GM12878 (cell line): Measurements from ENCODE around the gene SLC11A1. TPM values are rescaled to one million over a fixed set of nuclear protein-coding genes. Genes with fewer than 3 reads are reported as not detected.

Experiments
- ATAC-seq: fragments of 200-7000 bp; cut with Tn5 transposase; 3 replicates; pipeline ENCODE4 v1.9.1; 2020; ENCODE audit warnings: mild to moderate bottlenecking, moderate library complexity
- BruUV-seq: library from RNA; stranded (reverse); fragments of 400-500 nt; replicated peaks from 2 replicates; lab custom pipeline; 2021; lab: Mats Ljungman, UMichigan
- CTCF ChIA-PET: fragments of 300-600 bp; sonication (Branson Sonifier 250); formaldehyde crosslinking; extraction: SDS; loops from one replicate; lab custom pipeline; 2021; ENCODE audit warnings: inconsistent platforms; lab: Yijun Ruan, JAX
- POLR2A ChIA-PET: fragments of 350-600 bp; formaldehyde crosslinking; extraction: SDS; loops from one replicate; lab custom pipeline; 2021; ENCODE audit warnings: inconsistent platforms; lab: Charles Lee
- RAD21 ChIA-PET: fragments of 300-600 bp; sonication (Branson Sonifier 250); formaldehyde crosslinking; loops from one replicate; lab custom pipeline; 2023; ENCODE audit warnings: antibody characterized with exemption; ENCODE audit not compliant: unreplicated experiment; lab: Charles Lee
- SMC1A ChIA-PET: fragments of 300-600 bp; sonication (Branson Sonifier 250); formaldehyde crosslinking; loops from one replicate; lab custom pipeline; 2023; ENCODE audit not compliant: unreplicated experiment, uncharacterized antibody; lab: Charles Lee
- DNase-seq: peaks from one replicate; pipeline ENCODE4 v3.0.0-alpha.2; 2011; ENCODE audit warnings: low read depth, low spot score
- FAIRE-seq: peaks from 3 replicates; lab custom pipeline; 2011; peaks lifted over from hg19 to GRCh38; lab: Jason Lieb, UNC
- H2AFZ ChIP-seq: 2 replicates; pipeline ENCODE4 v1.6.0; 2011; ENCODE audit warnings: low read depth, low read length, control low read depth; ENCODE audit not compliant: control insufficient read depth
- H3K27ac ChIP-seq: 2 replicates; pipeline ENCODE4 v1.5.1; 2011; ENCODE audit warnings: control low read depth; ENCODE audit not compliant: control insufficient read depth, insufficient read depth
- H3K27me3 ChIP-seq, 2 experiments: replicated peaks in 1 of 2; 2 replicates each; pipeline versions ENCODE4 v1.6.0 to v1.6.1; 2011; ENCODE audit warnings: low read length in 1 of 2; ENCODE audit not compliant: control insufficient read depth in 2 of 2, insufficient read depth in 2 of 2
- H3K36me3 ChIP-seq, 2 experiments: 2 replicates each; pipeline ENCODE4 v1.5.1; 2011; ENCODE audit warnings: low read length in 1 of 2; ENCODE audit not compliant: control insufficient read depth in 2 of 2, insufficient read depth in 2 of 2
- H3K4me1 ChIP-seq: 2 replicates; pipeline ENCODE4 v1.6.1; 2011; ENCODE audit warnings: mild to moderate bottlenecking, low read length, moderate library complexity, mixed read lengths; ENCODE audit not compliant: control insufficient read depth, insufficient read depth
- H3K4me2 ChIP-seq: 2 replicates; pipeline ENCODE4 v1.6.0; 2011; ENCODE audit warnings: control low read depth; ENCODE audit not compliant: control insufficient read depth, insufficient read depth
- H3K4me3 ChIP-seq: fragments of 200-600 bp; sonication (generic); 2 replicates; pipeline ENCODE4 v1.5.1; 2016
- H3K79me2 ChIP-seq: 2 replicates; pipeline ENCODE4 v1.6.0; 2011; ENCODE audit warnings: low read length; ENCODE audit not compliant: control insufficient read depth, insufficient read depth
- H3K9ac ChIP-seq: 2 replicates; pipeline ENCODE4 v1.8.0; 2011; ENCODE audit warnings: low read length, control low read depth, mixed read lengths; ENCODE audit not compliant: control insufficient read depth, insufficient read depth
- H3K9me3 ChIP-seq: replicated peaks from 3 replicates; pipeline ENCODE4 v1.5.1; 2011; ENCODE audit warnings: mild to moderate bottlenecking, low read length; ENCODE audit not compliant: control insufficient read depth, insufficient read depth
- H4K20me1 ChIP-seq: 2 replicates; pipeline ENCODE4 v1.6.0; 2011; ENCODE audit not compliant: control insufficient read depth, insufficient read depth
- BRCA1 ChIP-seq: IDR thresholded peaks from 2 replicates; pipeline ENCODE4 v1.6.1; 2011; ENCODE audit warnings: low read depth, low read length, improper control_type of control experiment
- CBFB ChIP-seq: IDR thresholded peaks from 2 replicates; pipeline ENCODE4 v1.6.1; 2016; ENCODE audit warnings: antibody characterized with exemption, low read depth
- CREB1 ChIP-seq: IDR thresholded peaks from 2 replicates; pipeline ENCODE4 v1.6.1; 2012; ENCODE audit warnings: low read depth, mild to moderate bottlenecking, inconsistent platforms
- MEF2A ChIP-seq: IDR thresholded peaks from 2 replicates; pipeline ENCODE4 v1.6.1; 2011; ENCODE audit warnings: low read depth, mild to moderate bottlenecking, low read length, moderate library complexity; ENCODE audit not compliant: insufficient read depth
- MYB ChIP-seq: fragments of 150-350 bp; IDR thresholded peaks from 2 replicates; pipeline ENCODE4 v1.6.1; 2014; ENCODE audit warnings: mild to moderate bottlenecking, low read depth, low read length, borderline replicate concordance
- NRF1 ChIP-seq: conservative IDR thresholded peaks from 2 replicates; pipeline ENCODE4 v1.6.1; 2011; ENCODE audit warnings: mild to moderate bottlenecking, low read depth, low read length, improper control_type of control experiment
- RBBP5 ChIP-seq: fragments of 200-600 bp; sonication (generic); conservative IDR thresholded peaks from 2 replicates; pipeline ENCODE4 v1.6.1; 2016
- RFX5 ChIP-seq: IDR thresholded peaks from 2 replicates; pipeline ENCODE4 v1.6.1; 2011; ENCODE audit warnings: low read depth, low read length, improper control_type of control experiment
- SIN3A ChIP-seq: IDR thresholded peaks from 2 replicates; pipeline ENCODE4 v1.6.1; 2012; ENCODE audit warnings: low read depth, low read length, improper control_type of control experiment
- ZNF207 ChIP-seq: fragments of 450-650 bp; IDR thresholded peaks from 2 replicates; pipeline ENCODE4 v1.6.1; 2014; ENCODE audit warnings: antibody characterized with exemption, mild to moderate bottlenecking, borderline replicate concordance
- ZNF217 ChIP-seq: fragments of 450-650 bp; IDR thresholded peaks from 2 replicates; pipeline ENCODE4 v1.6.1; 2017; ENCODE audit warnings: antibody characterized with exemption, mild to moderate bottlenecking
- ZNF384 ChIP-seq: IDR thresholded peaks from 2 replicates; pipeline ENCODE4 v1.6.1; 2012; ENCODE audit warnings: low read depth, mild to moderate bottlenecking, low read length, improper control_type of control experiment, borderline replicate concordance
- WGBS: methylation state at CpG from one replicate; pipeline ENCODE4 v1.1.6; 2016; ENCODE audit warnings: low lambda C conversion rate; ENCODE audit not compliant: insufficient replicate concordance, insufficient coverage; ENCODE audit errors: missing lambda C conversion rate; 5-methylcytosine and 5-hydroxymethylcytosine counted together
- in situ Hi-C: fragments of 300-500 bp; cut with MboI; formaldehyde crosslinking; loops from 9 replicates; pipeline ENCODE4 v1.14.3; 2018; ENCODE audit warnings: mixed read lengths
- intact Hi-C: fragments of 100-400 bp; cut with micrococcal nuclease; formaldehyde crosslinking; loops from one replicate; pipeline ENCODE4 v1.14.2; 2022; ENCODE audit not compliant: unreplicated experiment
- polyA plus RNA-seq, 11 experiments: library from polyadenylated mRNA; depleted of rRNA in 4 of 11; unstranded in 6 of 11; stranded (reverse) in 5 of 11; fragments of >200 nt; fragmentation: Nextera tagmentation in 4 of 11; fragmentation: Illumina TruSeq in 1 of 11; extraction: Ambion mirVana in 4 of 11; extraction: Trizol in 1 of 11; gene quantifications; 1 replicate in 1 of 11; 2 replicates in 10 of 11; pipeline versions ENCODE4 v1.2.1 to v1.2.3, GENCODE V29; 2011 to 2016; ENCODE audit warnings: inconsistent platforms in 2 of 11, missing spikeins in 2 of 11, low read depth in 1 of 11
- total RNA-seq, 4 experiments: library from RNA; depleted of rRNA in 3 of 4; stranded (reverse); fragments of >200 nt in 3 of 4; fragmentation: Illumina TruSeq in 1 of 4; extraction: Trizol in 1 of 4; gene quantifications; 2 replicates each; pipeline versions ENCODE4 v1.2.1 to v1.2.3, GENCODE V29; 2013 to 2021
- TF ChIP-seq, protein P1 (sequence below): IDR thresholded peaks from 2 replicates; pipeline ENCODE4 v1.6.1; 2012; ENCODE audit warnings: low read depth, low read length, improper control_type of control experiment

SLC11A1 gene
- total and polyA plus RNA-seq, 10 of the 15 experiments (the other 5 are each of a cell fraction or from before 2014, with no cell fraction given) = 0.03 to 0.38 (median 0.12) TPM

GRCh38 chr2:218403810-218404209 lies 21.7 kb downstream of the SLC11A1 start:
- no TSS peak for BruUV-seq
- intact Hi-C loops = no loop called here
- H2AFZ ChIP-seq = no peak overlapping the region
- ChIA-PET CTCF (interaction anchor here (1.0 to 1.4 kb wide), 2 partner anchors 102 to 284 kb away, joined by 3 to 4 read pairs; no protein-coding TSS in a partner anchor), RAD21 (interaction anchor here (0.7 kb wide), 1 partner anchor 130 kb away, joined by 3 read pairs; no protein-coding TSS in a partner anchor), POLR2A (interaction anchor here (2.5 kb wide), 1 partner anchor 7 kb away, joined by 8 read pairs; no protein-coding TSS in a partner anchor), SMC1A (interaction anchor here (0.5 to 1.1 kb wide), 4 partner anchors 20 to 159 kb away, joined by 3 to 4 read pairs (median 4); no protein-coding TSS in a partner anchor)
- no peak overlapping the region for H3K9ac ChIP-seq
- no peaks in the 10 kb centered on the region for H3K9me3 ChIP-seq
- H3K4me1 ChIP-seq = peaks cover 32% of the 10 kb centered on the region
- no peak overlapping the region for H3K27ac ChIP-seq
- no peak for DNase-seq
- in situ Hi-C loops = loop anchor here (10.0 kb wide), 1 partner anchor 441 kb away; no protein-coding TSS in a partner anchor
- peaks cover 4% of the 10 kb centered on the region; the same call in 1 of the 2 replicates for H4K20me1 ChIP-seq
- TF ChIP-seq MEF2A (no peak), RBBP5 (no peak), SIN3A (no peak), BRCA1 (no peak), MYB (no peak), ZNF384 (no peak), CREB1 (no peak), ZNF217 (no peak), CBFB (no peak), ZNF207 (no peak), RFX5 (no peak), NRF1 (no peak)
- TF ChIP-seq, protein P1, sequence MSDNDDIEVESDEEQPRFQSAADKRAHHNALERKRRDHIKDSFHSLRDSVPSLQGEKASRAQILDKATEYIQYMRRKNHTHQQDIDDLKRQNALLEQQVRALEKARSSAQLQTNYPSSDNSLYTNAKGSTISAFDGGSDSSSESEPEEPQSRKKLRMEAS = no peak
- H3K36me3 ChIP-seq = peaks cover 7 to 10% of the 10 kb centered on the region in 2 experiments; a peak in 3 of 4 replicates
- H3K27me3 ChIP-seq = no peaks in the 10 kb centered on the region
- ATAC-seq = no peak
- H3K4me3 ChIP-seq = no peak overlapping the region
- H3K4me2 ChIP-seq = no peak overlapping the region
- peaks cover 31% of the 10 kb centered on the region for H3K79me2 ChIP-seq
- no peak for FAIRE-seq
- 59% methylated on average over 7 of the region's 7 CpGs for WGBS
